GM18519 (cell line): ENCODE measurements around the gene ADAMTS7.
"Not testable (repeated sequence)": the region's sequence is repeated elsewhere in the genome, so short reads cannot be mapped to it uniquely, and the experiment has no call there.

ENCODE experiments used
- ATAC-seq: cut with Tn5 transposase; IDR thresholded peaks from one replicate; pipeline ENCODE4 v1.9.1; 2021; ENCODE audit warnings: mild to moderate bottlenecking, moderate library complexity; ENCODE audit not compliant: unreplicated experiment, low FRiP score

The ADAMTS7 gene

GRCh38 chr15:78831229-78832207 lies 20.3 kb upstream of the ADAMTS7 start:
- ATAC-seq, result no peak

- ATAC-seq, result no peak
These were observed 19.4 kb upstream of the ADAMTS7 start for GRCh38 chr15:78830514-78831228.

- ATAC-seq, result no peak
These were observed 17.7 kb upstream of the ADAMTS7 start for GRCh38 chr15:78828920-78829319.

- ATAC-seq, result no peak
These were observed 11.2 kb upstream of the ADAMTS7 start for GRCh38 chr15:78822514-78822913.

- ATAC-seq, result no peak
These were observed 540 bp upstream of the ADAMTS7 start for GRCh38 chr15:78811825-78812183.

- no peak for ATAC-seq
These were observed 721 bp downstream of the ADAMTS7 start for GRCh38 chr15:78810362-78811123.

- ATAC-seq, result no peak
These were observed 1.3 kb downstream of the ADAMTS7 start for GRCh38 chr15:78810003-78810361.

GRCh38 chr15:78808550-78808949 lies 2.7 kb downstream of the ADAMTS7 start:
- no peak for ATAC-seq

- no peak for ATAC-seq
These were observed 3.9 kb downstream of the ADAMTS7 start for GRCh38 chr15:78807359-78807758.

- no peak for ATAC-seq
These were observed 6.9 kb downstream of the ADAMTS7 start for GRCh38 chr15:78804391-78804792.

GRCh38 chr15:78800806-78801205 lies 10.5 kb downstream of the ADAMTS7 start:
- ATAC-seq, result no peak

GRCh38 chr15:78800189-78800588 lies 11.1 kb downstream of the ADAMTS7 start:
- no peak for ATAC-seq

- ATAC-seq, result not testable (repeated sequence)
These were observed 12.2 kb downstream of the ADAMTS7 start for GRCh38 chr15:78799102-78799501.

- not testable (repeated sequence) for ATAC-seq
These were observed 12.9 kb downstream of the ADAMTS7 start for GRCh38 chr15:78798355-78798754.

- ATAC-seq, result no peak
These were observed 13.3 kb downstream of the ADAMTS7 start for GRCh38 chr15:78797951-78798350.

GRCh38 chr15:78796510-78796909 lies 14.8 kb downstream of the ADAMTS7 start:
- no peak for ATAC-seq

GRCh38 chr15:78795043-78795442 lies 16.2 kb downstream of the ADAMTS7 start:
- ATAC-seq, result no peak

GRCh38 chr15:78794446-78794845 lies 16.8 kb downstream of the ADAMTS7 start:
- not testable (repeated sequence) for ATAC-seq

- ATAC-seq, result no peak
These were observed 19.9 kb downstream of the ADAMTS7 start for GRCh38 chr15:78791357-78791756.

- ATAC-seq, result no peak
These were observed 21.2 kb downstream of the ADAMTS7 start for GRCh38 chr15:78790027-78790426.

GRCh38 chr15:78789615-78790014 lies 21.6 kb downstream of the ADAMTS7 start:
- ATAC-seq, result no peak
